K562 (cell line): ENCODE results near the gene CDC20. TPM values are rescaled to one million over a fixed set of nuclear protein-coding genes. Genes with fewer than 3 reads are reported as not detected.
A peak's percentile ranks its signal among the peaks of the same experiment; 100 is the strongest.

Experiments used
- ATAC-seq: fragments of 200-7000 bp; cut with Tn5 transposase; 3 replicates; pipeline ENCODE4 v1.9.1; 2020; ENCODE audit warnings: moderate library complexity
- BruUV-seq: library from RNA; stranded (reverse); fragments of 400-500 nt; replicated peaks from 2 replicates; lab custom pipeline; 2021; lab: Mats Ljungman, UMichigan
- CTCF ChIA-PET: fragments of 300-600 bp; formaldehyde crosslinking; extraction: SDS; loops from one replicate; lab custom pipeline; 2021; ENCODE audit warnings: low intra/inter-chr PET ratio; lab: Yijun Ruan, JAX
- POLR2A ChIA-PET: fragments of 300-600, 350-650 bp; sonication (Branson Sonifier 250); formaldehyde crosslinking; extraction: SDS; loops from one replicate; lab custom pipeline; 2021; ENCODE audit warnings: antibody characterized with exemption, inconsistent platforms; lab: Yijun Ruan, JAX
- DNase-seq, 4 experiments: peaks; one replicate each; pipeline versions ENCODE4 v3.0.0 to v3.0.0-alpha.2; 2011 to 2018; ENCODE audit warnings: low spot score in 3 of 4, mixed read lengths in 3 of 4; ENCODE audit errors: extremely low read depth in 1 of 4
- FAIRE-seq: peaks from 2 replicates; lab custom pipeline; 2011; peaks lifted over from hg19 to GRCh38; lab: Jason Lieb, UNC
- H2AFZ ChIP-seq: 2 replicates; pipeline ENCODE4 v1.6.0; 2011; ENCODE audit warnings: low read depth, low read length, control low read depth, inconsistent platforms
- H3K27ac ChIP-seq: fragments of 200-600 bp; 3 replicates; pipeline ENCODE4 v1.8.0; 2011; ENCODE audit warnings: low read depth, mild to moderate bottlenecking, control low read depth, inconsistent platforms, low read length, moderate library complexity, mixed read lengths; ENCODE audit errors: extremely low read depth
- H3K27me3 ChIP-seq, 2 experiments: fragments of 300-600 bp in 1 of 2; 2 replicates in 1 of 2; 3 replicates in 1 of 2; pipeline versions ENCODE4 v1.6.0 to v1.8.0; 2011; ENCODE audit warnings: inconsistent platforms in 2 of 2, low read length in 2 of 2, mild to moderate bottlenecking in 1 of 2, mixed read lengths in 1 of 2, moderate library complexity in 1 of 2; ENCODE audit not compliant: control insufficient read depth in 2 of 2, insufficient read depth in 2 of 2
- H3K36me3 ChIP-seq: fragments of 300-600 bp; 3 replicates; pipeline ENCODE4 v1.8.0; 2011; ENCODE audit warnings: mild to moderate bottlenecking, low read length, inconsistent platforms; ENCODE audit not compliant: control insufficient read depth, insufficient read depth
- H3K4me1 ChIP-seq, 2 experiments: fragments of 200-600 bp in 1 of 2; replicated peaks in 1 of 2; 2 replicates in 1 of 2; 3 replicates in 1 of 2; pipeline versions ENCODE4 v1.5.1 to v1.8.0; 2011; ENCODE audit warnings: inconsistent platforms in 2 of 2, low read length in 2 of 2, mild to moderate bottlenecking in 1 of 2, mixed read lengths in 1 of 2, moderate library complexity in 1 of 2; ENCODE audit not compliant: control insufficient read depth in 2 of 2, insufficient read depth in 2 of 2
- H3K4me2 ChIP-seq: 2 replicates; pipeline ENCODE4 v1.6.1; 2011; ENCODE audit warnings: low read length, control low read depth, inconsistent platforms, mixed read lengths; ENCODE audit not compliant: insufficient read depth
- H3K4me3 ChIP-seq: fragments of 200-600 bp; sonication (generic), shearing (Covaris generic); 2 replicates; pipeline ENCODE4 v1.5.1; 2016; ENCODE audit warnings: control low read depth, inconsistent platforms
- H3K79me2 ChIP-seq: fragments of 200-600 bp; 3 replicates; pipeline ENCODE4 v1.8.0; 2011; ENCODE audit warnings: low read length, inconsistent platforms; ENCODE audit not compliant: control insufficient read depth, insufficient read depth
- H3K9ac ChIP-seq, 2 experiments: 2 replicates each; pipeline versions ENCODE4 v1.6.0 to v1.6.1; 2011; ENCODE audit warnings: low read depth in 2 of 2, low read length in 2 of 2, control low read depth in 1 of 2, inconsistent platforms in 1 of 2, mild to moderate bottlenecking in 1 of 2, mixed read lengths in 1 of 2; ENCODE audit not compliant: insufficient read depth in 1 of 2
- H3K9me1 ChIP-seq: one replicate; pipeline ENCODE4 v1.6.0; 2011; ENCODE audit warnings: inconsistent platforms, mild to moderate bottlenecking, low read length, moderate library complexity; ENCODE audit not compliant: control insufficient read depth, insufficient read depth
- H3K9me3 ChIP-seq: replicated peaks from 2 replicates; pipeline ENCODE4 v1.5.1; 2011; ENCODE audit warnings: low read depth, low read length, inconsistent platforms; ENCODE audit not compliant: control insufficient read depth, insufficient read depth
- H4K20me1 ChIP-seq: replicated peaks from 2 replicates; pipeline ENCODE4 v1.6.1; 2011; ENCODE audit warnings: low read length, inconsistent platforms, mixed read lengths; ENCODE audit not compliant: control insufficient read depth, insufficient read depth
- ADNP ChIP-seq: fragments of 200-800 bp; sonication (Bioruptor generic); IDR thresholded peaks from 2 replicates; pipeline ENCODE4 v1.6.1; 2016; ENCODE audit warnings: missing genetic modification characterization, missing compliant biosample characterization
- CC2D1A ChIP-seq: fragments of 450-650 bp; IDR thresholded peaks from 2 replicates; pipeline ENCODE4 v1.6.1; 2017; ENCODE audit warnings: mild to moderate bottlenecking
- CEBPB ChIP-seq: fragments of 450-650 bp; IDR thresholded peaks from 2 replicates; pipeline ENCODE4 v1.6.1; 2016; ENCODE audit warnings: missing genetic modification characterization, missing compliant biosample characterization
- FIP1L1 ChIP-seq: fragments of 200-400 bp; formaldehyde crosslinking; IDR thresholded peaks from 2 replicates; pipeline ENCODE4 v1.6.1; 2018; ENCODE audit warnings: mild to moderate bottlenecking, low read depth, low read length; ENCODE audit not compliant: poor library complexity, severe bottlenecking
- NR0B1 ChIP-seq: fragments of 450-650 bp; IDR thresholded peaks from one replicate; pipeline ENCODE4 v1.6.1; 2018; ENCODE audit warnings: mild to moderate bottlenecking, moderate library complexity; ENCODE audit not compliant: partially characterized antibody
- RAD21 ChIP-seq, 2 experiments: fragments of 250-450 bp in 1 of 2; fragments of 450-650 bp in 1 of 2; sonication (Bioruptor Pico) in 1 of 2; formaldehyde crosslinking in 1 of 2; IDR thresholded peaks in 1 of 2; conservative IDR thresholded peaks in 1 of 2; 2 replicates each; pipeline versions ENCODE4 v1.4.0 to v1.8.0; 2020 to 2022; ENCODE audit warnings: mild to moderate bottlenecking in 2 of 2, moderate library complexity in 1 of 2
- ZNF175 ChIP-seq: fragments of 200-800 bp; sonication (Bioruptor generic); IDR thresholded peaks from 2 replicates; pipeline ENCODE4 v1.6.1; 2016; ENCODE audit warnings: low read depth, mild to moderate bottlenecking, missing genetic modification characterization, missing compliant biosample characterization
- WGBS: fragments of 100-300 bp; shearing (Covaris generic); methylation state at CpG from one replicate; pipeline ENCODE4 v1.1.6; 2016; ENCODE audit warnings: low coverage, mixed read lengths; ENCODE audit not compliant: insufficient coverage; ENCODE audit errors: missing lambda C conversion rate; 5-methylcytosine and 5-hydroxymethylcytosine counted together
- in situ Hi-C: fragments of 300-500 bp; cut with MboI; formaldehyde crosslinking; loops from 4 replicates; pipeline ENCODE4 v1.15.0; 2018; ENCODE audit warnings: inconsistent platforms, mixed read lengths
- intact Hi-C: fragments of 100-400 bp; cut with micrococcal nuclease; formaldehyde crosslinking; loops from 2 replicates; pipeline ENCODE4 v1.14.2; 2022
- polyA plus RNA-seq, 8 experiments: library from polyadenylated mRNA; depleted of rRNA in 4 of 8; stranded (reverse) in 5 of 8; unstranded in 3 of 8; fragments of >200 nt; fragmentation: Nextera tagmentation in 2 of 8; fragmentation: Illumina TruSeq in 1 of 8; extraction: Ambion mirVana in 2 of 8; extraction: Trizol in 1 of 8; gene quantifications; 2 replicates each; pipeline versions ENCODE4 v1.2.1 to v1.2.3, GENCODE V29; 2011 to 2014; ENCODE audit warnings: inconsistent platforms in 1 of 8, missing spikeins in 1 of 8
- total RNA-seq, 7 experiments: library from RNA; depleted of rRNA in 6 of 7; stranded (reverse); fragments of >200 nt in 6 of 7; fragmentation: Illumina TruSeq in 2 of 7; extraction: Trizol in 2 of 7; gene quantifications; 2 replicates each; pipeline versions ENCODE4 v1.2.1 to v1.2.3, GENCODE V29; 2011 to 2021; ENCODE audit warnings: low replicate concordance in 1 of 7
- TF ChIP-seq, protein P1 (sequence below), 3 experiments: IDR thresholded peaks in 2 of 3; conservative IDR thresholded peaks in 1 of 3; 2 replicates each; pipeline ENCODE4 v1.5.1; 2011 to 2012; ENCODE audit warnings: low read length in 3 of 3, mild to moderate bottlenecking in 3 of 3, control low read depth in 2 of 3, improper control_type of control experiment in 1 of 3, inconsistent platforms in 1 of 3, low read depth in 1 of 3, mixed read lengths in 1 of 3, moderate library complexity in 1 of 3; ENCODE audit not compliant: insufficient read depth in 2 of 3

The CDC20 gene
- total and polyA plus RNA-seq, 9 of the 15 experiments (the other 6 are each of a cell fraction or from before 2014, with no cell fraction given), result 45.2 to 224 (median 121) TPM

DNA sequence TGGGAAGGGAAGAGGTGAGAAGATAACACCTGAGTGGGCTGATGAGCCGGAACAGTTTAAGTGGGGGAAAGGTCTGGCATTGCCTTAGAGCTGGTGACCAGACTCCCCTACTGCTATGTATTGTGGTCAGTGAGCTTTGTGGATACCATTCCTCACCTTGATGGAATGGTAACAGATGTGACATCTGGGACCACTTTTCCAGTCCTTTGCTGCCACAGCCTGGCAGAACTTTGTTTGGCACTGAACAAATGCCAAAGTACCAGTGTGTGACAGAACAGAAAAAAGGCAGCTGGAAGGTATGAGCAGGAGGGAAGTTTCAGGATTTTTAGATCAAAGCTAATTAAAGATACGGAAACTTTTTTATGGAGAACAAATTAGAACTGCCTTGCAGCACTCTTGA lies 24.7 kb downstream of the CDC20 start:
- CTCF ChIA-PET, result interaction anchor here (0.9 kb wide), 1 partner anchor 156 kb away, joined by 3 read pairs; no protein-coding TSS in a partner anchor
- Histone ChIP-seq H3K27me3 (no peaks in the 10 kb centered on the region), H3K27ac (no peak overlapping the region), H3K36me3 (peaks cover 68% of the 10 kb centered on the region), H3K4me3 (no peak overlapping the region), H4K20me1 (peaks cover 11% of the 10 kb centered on the region; the same call in 1 of the 2 replicates), H3K4me1 (peaks cover 0 to 4% of the 10 kb centered on the region in 2 experiments; a peak in 2 of 5 replicates), H3K9ac (no peak overlapping the region), H3K4me2 (no peak overlapping the region), H3K9me1 (peaks cover 5% of the 10 kb centered on the region), H3K9me3 (no peaks in the 10 kb centered on the region), H2AFZ (no peak overlapping the region), H3K79me2 (peaks cover 13% of the 10 kb centered on the region)
- intact Hi-C loops (no loop called here), in situ Hi-C loops (no loop called here)
- DNase-seq (no peak), FAIRE-seq (no peak), ATAC-seq (no peak)
- 100% methylated on average over 2 of the region's 2 CpGs for WGBS
- TF ChIP-seq ZNF175 (CRISPR knock-in tag) (no peak), ADNP (tag) (no peak), CC2D1A (no peak), NR0B1 (no peak), RAD21 (CRISPR knock-in tag; conservative IDR thresholded peaks at IDR 0.05 in 1 of 2, IDR thresholded peaks at IDR 0.05 in 1 of 2) (peak in 1 of 2 experiments; percentile 18; a peak in 2 of 4 replicates), CEBPB (tag) (no peak), FIP1L1 (no peak)
- TF ChIP-seq, protein P1, sequence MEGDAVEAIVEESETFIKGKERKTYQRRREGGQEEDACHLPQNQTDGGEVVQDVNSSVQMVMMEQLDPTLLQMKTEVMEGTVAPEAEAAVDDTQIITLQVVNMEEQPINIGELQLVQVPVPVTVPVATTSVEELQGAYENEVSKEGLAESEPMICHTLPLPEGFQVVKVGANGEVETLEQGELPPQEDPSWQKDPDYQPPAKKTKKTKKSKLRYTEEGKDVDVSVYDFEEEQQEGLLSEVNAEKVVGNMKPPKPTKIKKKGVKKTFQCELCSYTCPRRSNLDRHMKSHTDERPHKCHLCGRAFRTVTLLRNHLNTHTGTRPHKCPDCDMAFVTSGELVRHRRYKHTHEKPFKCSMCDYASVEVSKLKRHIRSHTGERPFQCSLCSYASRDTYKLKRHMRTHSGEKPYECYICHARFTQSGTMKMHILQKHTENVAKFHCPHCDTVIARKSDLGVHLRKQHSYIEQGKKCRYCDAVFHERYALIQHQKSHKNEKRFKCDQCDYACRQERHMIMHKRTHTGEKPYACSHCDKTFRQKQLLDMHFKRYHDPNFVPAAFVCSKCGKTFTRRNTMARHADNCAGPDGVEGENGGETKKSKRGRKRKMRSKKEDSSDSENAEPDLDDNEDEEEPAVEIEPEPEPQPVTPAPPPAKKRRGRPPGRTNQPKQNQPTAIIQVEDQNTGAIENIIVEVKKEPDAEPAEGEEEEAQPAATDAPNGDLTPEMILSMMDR (IDR thresholded peaks at IDR 0.05 in 2 of 3, conservative IDR thresholded peaks at IDR 0.05 in 1 of 3; ENCODE audit: insufficient read depth in 2 of 3, low read depth in 1 of 3, low read length in 3 of 3), result peak in 1 of 3 experiments; percentile 25; a peak in 2 of 6 replicates
- POLR2A ChIA-PET, result interaction anchor here (0.6 to 2.9 kb wide), 7 partner anchors 12 to 139 kb away, joined by 3 to 10 read pairs (median 4); partner anchors contain the start of genes CDC20 and ELOVL1
- BruUV-seq, result no TSS peak
